NCI-H1694 treated with DMSO at 0.1 percent for 48 hours (cell line): ENCODE results near the gene SUSD3.

Source experiments
- DNase-seq: peaks from one replicate; lab custom pipeline; 2025; lab: John Stamatoyannopoulos, UW

The SUSD3 gene

DNA sequence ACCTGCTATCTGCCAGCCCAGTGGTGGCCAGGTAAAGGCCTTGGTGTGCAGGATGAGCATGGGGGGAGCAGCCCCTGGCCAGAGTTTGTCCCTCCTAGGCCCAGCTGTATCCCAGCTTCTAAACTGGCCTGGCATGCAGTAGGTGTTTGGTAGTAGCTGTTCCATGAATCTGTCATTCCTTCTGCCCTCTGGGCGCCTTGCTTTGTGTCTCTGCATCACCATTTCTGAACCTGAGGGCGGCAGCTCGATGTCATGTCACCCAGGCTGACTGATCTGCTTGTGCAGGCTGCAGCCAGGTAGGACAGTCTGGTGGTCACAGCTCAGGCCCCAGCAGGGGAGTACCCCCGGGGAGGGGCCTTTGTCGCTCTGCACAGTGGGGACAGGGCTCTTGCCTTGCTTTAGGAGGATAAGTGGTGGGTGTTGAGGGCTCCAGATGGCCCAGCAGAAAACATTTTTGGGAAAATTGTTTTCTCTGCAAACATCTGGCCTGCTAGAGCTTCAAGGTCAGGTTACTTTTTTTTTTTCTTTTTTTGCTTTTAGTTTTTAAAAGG lies 4.6 kb upstream of the SUSD3 start:
- DNase-seq, result peak; percentile 16

DNA sequence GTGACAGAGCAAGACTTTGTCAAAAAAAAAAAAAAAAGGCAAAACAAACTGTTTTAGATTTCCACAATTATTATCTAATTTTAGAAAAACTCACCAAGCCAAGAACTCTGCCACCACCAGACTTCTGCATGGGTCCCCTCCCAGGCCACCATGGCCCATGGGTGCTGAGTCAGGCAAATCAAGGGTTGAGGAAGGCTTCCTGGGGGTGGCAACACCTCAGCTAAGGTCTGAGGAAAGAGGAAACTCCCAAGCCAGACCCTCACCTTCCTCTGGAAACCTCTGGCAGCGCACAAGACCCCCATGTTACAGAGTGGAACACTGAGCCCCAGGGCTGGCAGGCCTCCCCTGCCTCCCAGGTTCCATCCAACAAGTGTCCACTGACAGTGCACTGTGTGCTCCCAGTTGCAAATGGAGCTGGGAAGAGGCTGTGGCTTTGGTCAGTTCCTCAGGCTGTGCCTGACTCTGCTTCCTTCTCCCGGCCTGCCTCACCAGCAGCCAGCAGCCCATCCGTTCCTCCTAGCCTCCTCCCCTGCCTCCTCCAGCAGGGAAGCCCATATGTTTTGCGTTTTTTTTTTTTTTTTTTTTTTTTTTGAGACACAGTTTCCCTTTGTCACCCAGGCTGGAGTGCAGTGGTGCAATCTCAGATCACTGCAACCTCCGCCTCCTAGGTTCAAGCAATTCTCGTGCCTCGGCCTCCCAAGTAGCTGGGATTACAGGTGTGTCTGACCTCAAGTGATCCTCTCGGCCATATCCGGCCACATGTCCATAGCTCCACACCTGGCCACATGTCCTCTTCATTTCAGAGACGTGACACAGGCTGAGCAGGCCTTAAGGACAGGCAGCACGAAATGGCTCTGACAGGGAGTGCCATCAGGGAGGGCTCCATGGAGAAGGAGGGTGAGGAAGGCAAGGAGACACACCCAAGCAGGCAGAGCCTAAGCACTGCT lies 3.5 kb upstream of the SUSD3 start:
- DNase-seq, result no peak

- no peak for DNase-seq
These were observed 1.3 kb upstream of the SUSD3 start for GRCh38 chr9:93057042-93057702.

- DNase-seq, result no peak
These were observed 672 bp upstream of the SUSD3 start for GRCh38 chr9:93057703-93058354.

DNA sequence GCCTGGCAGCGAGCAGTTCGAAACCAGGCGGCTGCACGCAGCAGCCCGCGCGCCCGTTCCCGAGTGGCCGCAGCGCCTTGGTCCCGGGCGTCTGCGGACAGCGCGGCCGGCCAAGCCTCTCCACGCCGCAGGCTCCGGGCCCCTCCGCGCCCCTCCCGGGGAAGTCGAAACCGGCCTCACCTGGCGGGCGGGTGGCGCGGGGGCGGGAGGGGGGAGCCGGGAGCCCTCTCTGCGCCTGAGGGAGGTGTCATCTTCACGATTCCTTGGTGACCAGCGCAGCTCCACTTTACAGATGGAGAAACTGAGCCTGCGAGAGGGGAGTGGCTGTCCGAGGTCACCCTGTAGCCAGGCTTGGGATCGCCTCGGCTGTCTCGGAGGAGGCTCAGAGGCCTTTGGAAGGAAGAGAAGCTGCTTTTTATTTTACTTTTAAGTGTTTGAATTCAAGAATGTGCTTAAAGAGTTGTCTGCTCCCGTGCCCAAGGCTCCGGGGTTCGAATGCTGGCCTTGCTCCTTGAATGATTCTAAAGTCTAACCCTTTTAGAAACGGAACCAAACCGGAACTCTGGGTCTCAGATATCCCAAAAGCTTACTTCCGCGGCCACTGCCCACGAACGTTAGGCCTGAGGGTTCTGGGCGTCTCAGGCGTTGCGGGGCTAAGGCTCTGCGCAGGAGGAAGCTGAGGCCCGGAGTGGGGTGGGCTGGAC lies 662 bp downstream of the SUSD3 start:
- no peak for DNase-seq

DNA sequence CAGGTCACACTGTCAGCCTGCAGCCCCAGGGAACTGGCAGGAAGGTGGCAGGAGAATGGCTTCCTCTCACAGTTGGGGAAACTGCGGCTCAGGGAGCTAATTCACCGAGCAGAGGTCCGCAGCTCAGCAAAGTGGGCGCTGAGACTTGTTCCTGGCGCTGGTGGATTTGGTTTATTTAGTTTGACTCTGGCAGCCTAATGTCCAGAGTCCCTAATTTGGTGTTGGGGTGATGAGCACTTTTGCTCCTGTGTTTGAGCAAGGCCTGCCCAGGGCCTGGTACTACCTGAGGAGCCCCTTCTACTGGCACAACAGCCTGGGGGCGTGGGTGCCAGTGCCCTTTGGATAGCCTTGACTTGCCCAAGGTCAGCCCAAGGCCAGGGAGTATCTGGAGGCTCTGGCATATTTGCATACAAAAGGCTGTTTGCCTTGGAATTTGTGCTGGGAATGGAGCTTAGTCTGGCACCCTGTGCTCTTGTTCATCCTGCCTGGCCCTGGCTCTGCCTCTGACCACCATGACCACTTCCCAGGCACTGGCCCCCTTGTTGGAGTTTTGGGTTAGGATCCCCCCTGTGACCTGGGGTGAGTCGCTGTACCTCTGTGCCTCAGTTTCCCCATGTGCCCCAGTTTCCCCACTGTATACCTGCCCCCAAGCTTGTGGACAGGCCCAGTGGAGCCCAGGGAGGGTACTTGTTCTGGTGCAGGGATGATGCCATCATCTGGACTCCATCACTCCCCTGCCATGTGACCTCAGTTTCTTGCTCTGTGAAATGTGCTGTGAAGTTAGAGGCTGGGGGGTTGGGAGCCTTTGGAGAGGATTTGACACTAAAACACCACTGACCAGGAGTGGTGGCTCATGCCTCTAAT lies 1.4 kb downstream of the SUSD3 start:
- DNase-seq, result no peak

GRCh38 chr9:93060746-93061259 lies 2.3 kb downstream of the SUSD3 start:
- no peak for DNase-seq

DNA sequence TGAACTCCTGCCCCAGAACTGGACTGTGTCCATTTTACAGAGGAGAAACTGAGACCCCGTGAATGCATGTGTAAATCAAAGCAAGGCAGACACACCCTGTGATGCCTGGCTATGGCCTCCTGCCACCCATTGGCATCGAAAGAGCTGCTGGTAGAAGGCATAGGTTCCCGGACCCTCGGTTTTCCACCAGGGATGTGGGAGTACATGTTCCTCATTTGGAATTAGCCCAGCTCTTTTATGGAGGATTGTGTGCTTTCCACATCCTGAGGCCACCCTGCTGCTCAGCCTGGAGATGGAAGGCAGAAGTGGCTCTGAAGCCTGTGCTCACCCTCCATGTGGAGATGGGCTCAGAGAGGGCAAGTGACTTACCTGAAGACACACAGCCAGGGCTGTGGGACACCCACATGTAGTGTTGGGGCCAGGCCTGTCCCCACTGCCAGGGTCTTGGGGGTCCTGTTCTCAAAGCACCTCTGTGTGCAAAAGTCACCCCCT lies 2.8 kb downstream of the SUSD3 start:
- DNase-seq, result no peak

DNA sequence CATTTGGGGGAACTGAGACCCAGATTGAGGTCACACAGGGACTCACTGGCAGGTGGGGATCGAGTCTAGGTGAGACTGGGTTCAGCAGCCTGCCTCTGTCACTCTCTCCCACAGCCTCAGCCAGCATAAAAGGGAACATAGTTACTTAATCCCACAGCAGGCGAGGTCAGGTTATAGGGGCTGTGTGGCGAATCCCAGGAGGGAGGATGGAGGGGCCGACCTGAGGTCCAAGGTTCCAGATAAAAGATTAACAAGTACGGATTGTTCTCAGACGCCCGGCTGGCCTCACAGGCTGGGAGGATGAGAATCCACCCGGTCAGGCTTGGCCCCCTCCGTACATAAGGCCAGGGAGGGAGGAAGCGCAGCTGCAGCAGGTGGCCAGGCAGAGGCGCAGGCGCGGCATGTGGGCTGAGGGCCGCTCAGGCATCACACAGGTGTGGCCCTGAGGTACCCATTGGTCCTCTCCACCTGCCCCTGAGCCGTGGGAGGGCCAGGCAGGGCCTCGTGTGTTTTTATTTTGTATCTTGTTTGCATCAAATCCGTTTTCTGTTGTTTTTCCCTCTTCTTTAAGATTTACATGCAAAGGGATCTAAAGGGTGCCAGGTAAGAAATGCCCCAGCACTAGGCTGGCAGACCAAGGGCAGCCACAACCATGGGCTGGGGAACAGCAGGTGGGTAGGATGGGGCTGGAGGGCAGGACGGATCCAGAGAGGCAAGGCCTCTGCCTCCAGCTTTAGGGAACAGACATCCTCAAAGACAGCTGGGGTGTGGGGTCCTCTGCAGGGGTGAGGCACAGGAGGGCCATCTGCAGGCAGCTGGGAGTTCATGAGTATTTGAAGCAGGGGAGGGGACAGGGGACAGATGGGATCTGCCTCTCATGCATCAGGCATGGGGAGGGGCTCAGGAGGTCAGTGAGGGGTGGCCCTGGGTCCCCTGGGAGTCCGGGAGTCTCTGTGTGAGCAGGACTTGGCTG lies 3.6 kb downstream of the SUSD3 start:
- DNase-seq, result peak; percentile 54

GRCh38 chr9:93064392-93065134 lies 6.1 kb downstream of the SUSD3 start:
- DNase-seq, result no peak

GRCh38 chr9:93065135-93065720 lies 6.7 kb downstream of the SUSD3 start:
- no peak for DNase-seq

GRCh38 chr9:93066978-93067603 lies 8.6 kb downstream of the SUSD3 start:
- no peak for DNase-seq

- no peak for DNase-seq
These were observed 10.5 kb downstream of the SUSD3 start for GRCh38 chr9:93068956-93069355.

DNA sequence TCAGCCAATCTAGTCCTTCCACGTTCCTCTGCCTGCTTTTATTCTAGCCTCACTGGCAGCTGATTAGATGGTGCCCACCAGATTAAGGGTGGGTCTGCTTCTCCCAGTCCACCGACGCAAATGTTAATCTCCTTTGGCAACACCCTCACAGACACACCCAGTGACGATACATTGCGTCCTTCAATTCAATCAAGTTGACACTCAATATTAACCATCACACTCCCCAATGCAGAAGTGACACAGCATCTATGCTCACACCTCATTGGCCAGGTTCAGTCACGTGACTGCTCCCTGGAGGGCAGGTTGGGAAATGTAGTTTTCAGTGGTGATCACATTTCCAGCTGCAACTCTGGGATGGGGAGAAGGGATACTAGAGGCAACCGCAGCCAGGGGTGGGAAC lies 13.0 kb downstream of the SUSD3 start:
- DNase-seq, result no peak

DNA sequence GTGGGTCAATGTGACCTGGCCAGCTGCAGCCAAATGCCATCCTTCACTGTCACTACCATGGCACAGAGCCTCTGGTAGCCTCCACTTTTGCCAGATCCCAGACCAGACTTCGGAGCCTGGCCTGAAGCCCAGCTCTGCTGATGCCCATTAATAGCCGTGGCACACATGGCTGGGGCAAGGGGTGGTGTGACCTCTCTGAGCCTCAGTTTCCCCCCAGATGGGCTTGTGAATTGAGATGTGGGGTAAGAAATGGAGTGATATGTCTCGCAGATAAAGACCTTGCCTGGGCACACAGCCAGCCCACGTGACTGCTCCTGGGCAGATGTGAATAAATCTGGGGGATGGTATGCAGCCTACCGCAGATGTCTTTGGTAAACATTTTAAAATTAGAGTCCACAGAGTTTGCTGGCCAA lies 13.9 kb downstream of the SUSD3 start:
- no peak for DNase-seq

DNA sequence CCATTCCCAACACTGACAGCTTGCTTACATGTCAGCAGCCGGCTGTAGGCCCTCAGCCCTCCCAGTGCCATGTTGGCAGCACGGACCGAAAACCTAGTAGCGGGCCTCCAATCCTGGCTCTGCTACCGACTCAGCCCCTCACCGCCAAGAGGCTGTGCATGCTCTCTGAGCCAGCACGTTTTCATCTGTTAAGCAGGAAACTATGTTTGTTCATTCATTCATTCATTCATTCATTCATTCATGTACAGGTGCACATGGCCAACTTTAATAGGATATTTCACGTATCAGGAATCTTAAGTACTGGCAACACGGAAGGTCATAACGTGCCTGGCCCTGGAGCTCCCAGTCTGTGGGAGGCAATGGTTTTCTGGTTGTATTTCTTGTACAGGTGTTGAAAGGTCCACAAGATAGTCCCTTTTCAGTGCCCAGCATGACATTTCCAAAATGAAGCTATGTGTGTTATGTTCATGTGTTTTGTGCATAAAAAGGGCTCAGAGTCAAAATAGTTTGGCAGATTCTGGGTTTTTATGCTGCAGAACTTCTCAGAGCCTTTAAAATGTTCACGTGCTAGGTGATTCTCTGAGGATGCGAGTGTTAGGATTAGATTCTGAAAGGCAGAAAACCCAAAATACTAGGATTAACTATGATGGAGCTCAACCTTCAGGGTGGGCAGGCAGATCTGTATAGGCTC lies 17.7 kb downstream of the SUSD3 start:
- DNase-seq, result no peak

DNA sequence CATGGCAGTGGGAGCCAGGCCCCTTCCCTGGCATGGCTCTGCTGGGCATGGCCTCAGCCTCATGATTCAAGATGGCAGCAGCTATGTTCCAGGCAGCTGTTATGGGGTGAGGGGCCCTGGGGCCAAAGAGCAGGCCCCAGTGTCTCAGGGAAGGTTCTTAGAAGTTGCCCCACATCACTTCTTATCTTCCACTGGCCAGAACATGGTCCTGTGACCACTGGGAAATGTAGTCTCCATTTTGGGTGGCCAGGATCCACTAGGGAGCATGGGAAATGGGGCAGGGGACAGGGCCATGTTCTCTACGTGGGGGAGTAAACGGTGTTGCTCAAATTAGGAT lies 18.3 kb downstream of the SUSD3 start:
- DNase-seq, result no peak
